NT2/D1 (cell line): ENCODE results near the gene FHAD1.

Experiments used
- DNase-seq: peaks from one replicate; pipeline ENCODE4 v3.0.0-alpha.2; 2011; ENCODE audit warnings: low read depth, low spot score
- H3K27me3 ChIP-seq: 2 replicates; pipeline ENCODE4 v1.6.0; 2011; ENCODE audit warnings: mild to moderate bottlenecking; ENCODE audit not compliant: insufficient read length, insufficient read depth
- H3K36me3 ChIP-seq: 2 replicates; pipeline ENCODE4 v1.6.1; 2011; ENCODE audit warnings: mild to moderate bottlenecking, low read length, mixed read lengths; ENCODE audit not compliant: insufficient read depth, insufficient read length
- H3K4me1 ChIP-seq: 2 replicates; pipeline ENCODE4 v1.5.1; 2011; ENCODE audit not compliant: insufficient read depth, insufficient read length
- H3K4me3 ChIP-seq: 2 replicates; pipeline ENCODE4 v1.5.1; 2011; ENCODE audit warnings: low read depth; ENCODE audit not compliant: insufficient read length
- H3K9ac ChIP-seq: 2 replicates; pipeline ENCODE4 v1.6.0; 2011; ENCODE audit warnings: low read depth; ENCODE audit not compliant: insufficient read length
- H3K9me3 ChIP-seq: 2 replicates; pipeline ENCODE4 v1.5.1; 2011; ENCODE audit warnings: mild to moderate bottlenecking, low read length; ENCODE audit not compliant: insufficient read depth
- SUZ12 ChIP-seq: IDR thresholded peaks from 2 replicates; pipeline ENCODE4 v1.6.1; 2011; ENCODE audit not compliant: insufficient read length, insufficient read depth; ENCODE audit errors: extremely low read depth
- YY1 ChIP-seq: IDR thresholded peaks from 2 replicates; pipeline ENCODE4 v1.6.1; 2011; ENCODE audit not compliant: insufficient read length, insufficient read depth
- ZNF274 ChIP-seq: IDR thresholded peaks from 2 replicates; pipeline ENCODE4 v1.6.1; 2011; ENCODE audit warnings: mild to moderate bottlenecking, low read depth, low read length

The FHAD1 gene

GRCh38 chr1:15443281-15443680 is 196.3 kb downstream of the FHAD1 start:
- no peaks in the 10 kb centered on the region for H3K4me1 ChIP-seq
- no peaks in the 10 kb centered on the region for H3K9me3 ChIP-seq
- DNase-seq = no peak
- TF ChIP-seq SUZ12 = no peak
- no peak for TF ChIP-seq YY1
- no peak for TF ChIP-seq ZNF274
- no peak overlapping the region for H3K4me3 ChIP-seq
- peaks cover 2% of the 10 kb centered on the region for H3K27me3 ChIP-seq
- H3K9ac ChIP-seq = no peak overlapping the region
- no peaks in the 10 kb centered on the region for H3K36me3 ChIP-seq

DNA sequence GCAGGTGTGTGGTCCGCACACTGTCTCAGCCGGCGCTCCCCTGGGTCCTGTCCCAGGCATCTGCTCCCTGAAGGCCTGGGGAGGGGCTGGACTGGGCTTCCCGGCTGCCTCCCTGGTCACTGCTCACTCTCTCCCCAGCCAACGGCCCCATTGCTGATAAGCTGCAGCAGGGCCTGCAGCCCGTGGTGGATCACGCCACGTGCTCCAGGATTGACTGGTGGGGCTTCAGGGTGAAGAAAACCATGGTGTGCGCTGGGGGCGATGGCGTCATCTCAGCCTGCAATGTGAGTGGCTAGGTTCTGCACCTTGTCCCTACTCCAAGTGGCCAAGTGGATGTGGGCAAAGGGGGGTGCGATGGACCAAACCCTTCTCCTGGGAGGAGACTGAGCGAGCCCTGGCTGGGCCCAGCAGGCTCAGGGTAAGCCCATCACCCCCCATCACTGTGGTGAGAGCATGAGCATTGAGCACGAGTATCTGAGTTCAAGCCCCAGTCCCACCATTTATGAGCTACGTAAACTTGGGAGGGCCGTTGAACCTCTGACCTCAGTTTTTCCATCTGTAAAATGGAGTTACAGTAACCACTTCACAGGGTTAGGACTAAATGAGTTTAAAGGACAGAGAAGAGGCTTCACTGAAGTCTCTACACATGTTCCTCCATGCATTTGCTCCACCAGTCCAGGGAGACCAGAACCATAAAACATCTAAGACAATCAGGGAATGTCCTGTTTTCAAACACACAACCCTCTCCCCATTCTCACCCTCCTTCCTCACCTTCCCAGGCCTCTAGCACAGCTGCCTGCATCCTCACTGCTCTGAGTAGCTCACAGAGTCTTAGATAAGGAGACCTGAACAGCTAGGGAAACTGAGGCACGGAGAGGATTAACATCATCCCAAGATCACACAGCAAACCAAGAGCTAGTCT is 197.7 kb downstream of the FHAD1 start:
- TF ChIP-seq ZNF274 = no peak
- TF ChIP-seq SUZ12 = no peak
- Histone ChIP-seq H3K9ac (no peak overlapping the region), H3K36me3 (no peaks in the 10 kb centered on the region)

DNA sequence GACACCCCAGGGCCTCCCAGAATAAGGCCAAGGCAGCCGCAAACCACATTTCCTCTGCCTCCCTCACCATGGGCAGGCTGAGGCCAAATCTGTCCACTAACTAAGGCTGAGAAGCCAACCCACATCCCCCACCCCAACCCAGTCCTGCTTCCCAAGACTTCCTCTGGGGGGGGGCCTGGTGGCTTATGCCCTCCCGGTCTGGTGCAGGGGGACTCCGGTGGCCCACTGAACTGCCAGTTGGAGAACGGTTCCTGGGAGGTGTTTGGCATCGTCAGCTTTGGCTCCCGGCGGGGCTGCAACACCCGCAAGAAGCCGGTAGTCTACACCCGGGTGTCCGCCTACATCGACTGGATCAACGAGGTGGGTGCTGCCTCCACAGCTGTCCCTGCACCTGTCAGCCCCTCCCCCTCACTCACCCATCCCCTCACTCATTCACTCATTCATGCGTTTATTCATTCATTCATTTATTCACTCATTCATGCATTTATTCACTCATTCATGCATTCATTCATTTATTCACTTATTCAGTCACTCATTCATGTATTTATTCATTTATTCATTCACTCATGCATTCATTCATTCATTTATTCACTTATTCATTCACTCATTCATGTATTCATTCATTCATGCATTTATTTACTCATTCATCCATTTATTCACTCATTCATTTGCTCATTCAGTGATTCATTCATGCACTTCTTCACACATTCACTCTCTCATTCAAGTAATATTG is 198.5 kb downstream of the FHAD1 start:
- no peak for DNase-seq
- Histone ChIP-seq H3K36me3 (no peaks in the 10 kb centered on the region), H3K4me3 (no peak overlapping the region), H3K9me3 (no peaks in the 10 kb centered on the region), H3K27me3 (peaks cover 2% of the 10 kb centered on the region), H3K4me1 (no peaks in the 10 kb centered on the region), H3K9ac (no peak overlapping the region)
- TF ChIP-seq ZNF274 (no peak), SUZ12 (no peak), YY1 (no peak)

More for the DNA sequence above, 197.7 kb downstream of the FHAD1 start:
- Histone ChIP-seq H3K9me3 (no peaks in the 10 kb centered on the region), H3K4me3 (no peak overlapping the region), H3K4me1 (no peaks in the 10 kb centered on the region), H3K27me3 (peaks cover 2% of the 10 kb centered on the region)
- no peak for DNase-seq

DNA sequence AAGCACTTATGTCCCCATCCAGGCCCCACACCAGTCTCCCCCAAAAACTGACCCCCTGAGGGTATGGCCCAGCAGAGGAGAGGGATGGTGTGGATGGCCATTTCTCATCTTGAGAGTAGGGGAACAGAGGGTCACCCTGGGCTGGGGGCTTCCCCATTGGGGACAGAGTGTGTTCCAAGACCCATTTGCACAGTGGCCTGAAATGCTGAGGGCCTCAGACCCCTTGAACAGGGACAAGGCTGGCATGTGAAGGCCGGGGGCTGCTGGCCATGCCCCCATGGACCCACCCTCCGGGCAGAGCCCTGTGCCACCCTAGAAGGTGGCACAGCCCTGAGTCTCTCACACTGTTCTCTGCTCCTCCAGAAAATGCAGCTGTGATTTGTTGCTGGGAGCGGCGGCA is 199.2 kb downstream of the FHAD1 start:
- no peaks in the 10 kb centered on the region for H3K9me3 ChIP-seq
- no peaks in the 10 kb centered on the region for H3K36me3 ChIP-seq
- TF ChIP-seq SUZ12 = no peak
- TF ChIP-seq ZNF274 = no peak
- no peak for TF ChIP-seq YY1
- H3K4me3 ChIP-seq = no peak overlapping the region
- H3K27me3 ChIP-seq = peaks cover 2% of the 10 kb centered on the region
- no peak overlapping the region for H3K9ac ChIP-seq
- no peaks in the 10 kb centered on the region for H3K4me1 ChIP-seq
- no peak for DNase-seq
